HG03439 (cell line): ENCODE data around the gene OR51G2.

Experiments
- ATAC-seq: cut with Tn5 transposase; IDR thresholded peaks from one replicate; pipeline ENCODE4 v1.9.1; 2021; ENCODE audit warnings: mild to moderate bottlenecking, moderate library complexity; ENCODE audit not compliant: unreplicated experiment

Gene OR51G2

GRCh38 chr11:4865855-4866254 is 53.3 kb downstream of the OR51G2 start:
- no peak for ATAC-seq

GRCh38 chr11:4863876-4864275 is 55.3 kb downstream of the OR51G2 start:
- no peak for ATAC-seq
